ENCODE results near the gene NLE1.
"Not testable (repeated sequence)": the region's sequence is repeated elsewhere in the genome, so short reads cannot be mapped to it uniquely, and the experiment has no call there.

GRCh38 chr17:35172321-35172720 lies 30.2 kb upstream of the NLE1 start:
- TF ChIP-seq TAF1 (IDR thresholded peaks at IDR 0.05; ENCODE audit: borderline replicate concordance, low read depth, low read length); POLR2A (IDR thresholded peaks at IDR 0.05; ENCODE audit: low read depth, low read length); POLR2AphosphoS5 (IDR thresholded peaks at IDR 0.05; ENCODE audit: low read depth, low read length): not testable (repeated sequence)
